SK-N-SH (cell line): ENCODE measurements around the gene TFAP2E. TPM values are rescaled to one million over a fixed set of nuclear protein-coding genes. Genes with fewer than 3 reads are reported as not detected.

Experiments
- CTCF ChIA-PET: fragments of 300-600, 350-600 bp; formaldehyde crosslinking; extraction: SDS; loops from one replicate; lab custom pipeline; 2021; lab: Yijun Ruan, JAX
- POLR2A ChIA-PET: fragments of 350-600 bp; sonication (Branson Sonifier 250); formaldehyde crosslinking; extraction: SDS; loops from one replicate; lab custom pipeline; 2020; ENCODE audit warnings: antibody characterized with exemption, inconsistent platforms; lab: Yijun Ruan, JAX
- DNase-seq: peaks from one replicate; pipeline ENCODE4 v3.0.0; 2012
- H2AFZ ChIP-seq: fragments of 200-600 bp; sonication (generic); 2 replicates; pipeline ENCODE4 v1.8.1; 2016; ENCODE audit warnings: antibody characterized with exemption, mild to moderate bottlenecking, low read depth
- H3F3A ChIP-seq: fragments of 200-600 bp; sonication (generic); replicated peaks from 2 replicates; pipeline ENCODE3; 2016; ENCODE audit warnings: antibody characterized with exemption, mild to moderate bottlenecking; ENCODE audit not compliant: insufficient read depth
- H3K27ac ChIP-seq, 2 experiments: fragments of 200-500 bp in 1 of 2; fragments of 200-600 bp in 1 of 2; sonication (Bioruptor generic) in 1 of 2; sonication (generic), shearing (Covaris generic) in 1 of 2; 2 replicates each; pipeline versions ENCODE4 v1.5.1 to v1.6.1; 2014 to 2016; ENCODE audit warnings: low read depth in 2 of 2, inconsistent platforms in 1 of 2, low read length in 1 of 2, mild to moderate bottlenecking in 1 of 2, mixed read lengths in 1 of 2
- H3K27me3 ChIP-seq: fragments of 200-600 bp; sonication (generic), shearing (Covaris generic); 2 replicates; pipeline ENCODE4 v1.6.1; 2016; ENCODE audit warnings: mixed run types; ENCODE audit not compliant: insufficient read depth
- H3K36me3 ChIP-seq, 2 experiments: fragments of 200-500 bp in 1 of 2; fragments of 200-600 bp in 1 of 2; sonication (Bioruptor generic) in 1 of 2; sonication (generic) in 1 of 2; replicated peaks in 1 of 2; 2 replicates each; pipeline versions ENCODE3 to v1.5.1; 2014 to 2016; ENCODE audit warnings: low read length in 1 of 2, mild to moderate bottlenecking in 1 of 2; ENCODE audit not compliant: insufficient read depth in 2 of 2, control insufficient read depth in 1 of 2
- H3K4me1 ChIP-seq, 2 experiments: fragments of 200-500 bp in 1 of 2; fragments of 200-600 bp in 1 of 2; sonication (Bioruptor generic) in 1 of 2; sonication (generic), shearing (Covaris generic) in 1 of 2; 2 replicates each; pipeline versions ENCODE4 v1.5.1 to v1.6.1; 2014 to 2016; ENCODE audit warnings: low read depth in 1 of 2, low read length in 1 of 2, mixed run types in 1 of 2; ENCODE audit not compliant: insufficient read depth in 2 of 2, control insufficient read depth in 1 of 2
- H3K4me2 ChIP-seq: fragments of 200-600 bp; sonication (generic), shearing (Covaris generic); 2 replicates; pipeline ENCODE4 v1.6.1; 2017; ENCODE audit warnings: mixed run types
- H3K4me3 ChIP-seq, 2 experiments: fragments of 200-500 bp in 1 of 2; fragments of 200-600 bp in 1 of 2; sonication (Bioruptor generic) in 1 of 2; sonication (generic), shearing (Covaris generic) in 1 of 2; 2 replicates each; pipeline versions ENCODE4 v1.5.1 to v1.8.1; 2014 to 2016; ENCODE audit warnings: low read depth in 2 of 2, inconsistent platforms in 1 of 2, low read length in 1 of 2, mild to moderate bottlenecking in 1 of 2, mixed read lengths in 1 of 2, moderate library complexity in 1 of 2
- H3K79me2 ChIP-seq: fragments of 200-600 bp; sonication (generic); 2 replicates; pipeline ENCODE4 v1.8.1; 2017; ENCODE audit warnings: mild to moderate bottlenecking; ENCODE audit not compliant: insufficient read depth
- H3K9ac ChIP-seq: fragments of 200-600 bp; sonication (generic); 2 replicates; pipeline ENCODE4 v1.6.1; 2017; ENCODE audit warnings: mixed run types
- H3K9me2 ChIP-seq: fragments of 200-600 bp; sonication (generic); 2 replicates; pipeline ENCODE4 v1.6.1; 2017; ENCODE audit warnings: mixed run types
- H3K9me3 ChIP-seq: fragments of 200-600 bp; sonication (generic); 2 replicates; pipeline ENCODE4 v1.6.1; 2017; ENCODE audit warnings: mixed run types, mild to moderate bottlenecking, moderate library complexity
- H4K20me1 ChIP-seq: fragments of 200-600 bp; sonication (generic); 2 replicates; pipeline ENCODE4 v1.6.1; 2017; ENCODE audit warnings: mild to moderate bottlenecking, mixed run types; ENCODE audit not compliant: insufficient read depth
- CHD2 ChIP-seq: fragments of 150-350 bp; IDR thresholded peaks from 2 replicates; pipeline ENCODE4 v1.6.1; 2018; ENCODE audit warnings: low read length; ENCODE audit not compliant: partially characterized antibody
- CTCF ChIP-seq: fragments of 200-600 bp; sonication (generic); IDR thresholded peaks from 2 replicates; pipeline ENCODE4 v1.6.1; 2017; ENCODE audit warnings: antibody characterized with exemption, mild to moderate bottlenecking, moderate library complexity
- ELF1 ChIP-seq: IDR thresholded peaks from 2 replicates; pipeline ENCODE4 v1.4.0; 2012
- EZH2phosphoT487 ChIP-seq: fragments of 200-600 bp; sonication (generic); IDR thresholded peaks from 2 replicates; pipeline ENCODE4 v1.6.1; 2017; ENCODE audit warnings: low read depth, mixed run types, mild to moderate bottlenecking, antibody characterized with exemption, moderate library complexity, borderline replicate concordance
- GABPA ChIP-seq: IDR thresholded peaks from 2 replicates; pipeline ENCODE4 v1.4.0; 2012; ENCODE audit warnings: low read depth, mild to moderate bottlenecking
- GATA2 ChIP-seq: sonication (generic); formaldehyde crosslinking; IDR thresholded peaks from 2 replicates; pipeline ENCODE4 v1.5.0; 2020; ENCODE audit warnings: mild to moderate bottlenecking, missing genetic modification reagents
- IRF3 ChIP-seq: fragments of 150-350 bp; IDR thresholded peaks from 2 replicates; pipeline ENCODE4 v1.6.1; 2016; ENCODE audit warnings: mild to moderate bottlenecking, low read depth, low read length
- MAX ChIP-seq: IDR thresholded peaks from 2 replicates; pipeline ENCODE4 v1.4.0; 2012; ENCODE audit warnings: low read depth
- MEF2A ChIP-seq: IDR thresholded peaks from 2 replicates; pipeline ENCODE4 v1.4.0; 2012; ENCODE audit warnings: low read depth, borderline replicate concordance
- MXI1 ChIP-seq: IDR thresholded peaks from 2 replicates; pipeline ENCODE4 v1.6.1; 2012; ENCODE audit warnings: mild to moderate bottlenecking, low read depth, low read length, improper control_type of control experiment
- NRF1 ChIP-seq: IDR thresholded peaks from 2 replicates; pipeline ENCODE4 v1.6.1; 2012; ENCODE audit warnings: low read depth, mild to moderate bottlenecking, low read length
- POLR2AphosphoS5 ChIP-seq: IDR thresholded peaks from 2 replicates; pipeline ENCODE4 v1.6.1; 2012; ENCODE audit warnings: low read depth, low read length
- RXRA ChIP-seq: IDR thresholded peaks from 2 replicates; pipeline ENCODE4 v1.4.0; 2012; ENCODE audit warnings: low read depth, mild to moderate bottlenecking, borderline replicate concordance
- TAF1 ChIP-seq: IDR thresholded peaks from 2 replicates; pipeline ENCODE4 v1.6.1; 2012; ENCODE audit warnings: low read depth, mild to moderate bottlenecking, low read length, moderate library complexity, borderline replicate concordance
- TEAD4 ChIP-seq: IDR thresholded peaks from 2 replicates; pipeline ENCODE4 v1.4.0; 2012; ENCODE audit warnings: mild to moderate bottlenecking, borderline replicate concordance; ENCODE audit not compliant: insufficient read depth
- USF1 ChIP-seq: IDR thresholded peaks from 2 replicates; pipeline ENCODE4 v1.4.0; 2012; ENCODE audit warnings: low read depth, borderline replicate concordance
- YY1 ChIP-seq: IDR thresholded peaks from 2 replicates; pipeline ENCODE4 v1.4.0; 2012; ENCODE audit warnings: low read depth, mild to moderate bottlenecking
- WGBS: methylation state at CpG from one replicate; pipeline ENCODE4 v1.1.6; 2017; ENCODE audit warnings: low lambda C conversion rate; 5-methylcytosine and 5-hydroxymethylcytosine counted together
- polyA plus RNA-seq, 3 experiments: library from polyadenylated mRNA; depleted of rRNA; stranded (reverse); fragments of >200 nt; gene quantifications; 2 replicates each; pipeline ENCODE4 v1.2.3, GENCODE V29; 2012
- TF ChIP-seq, protein P1 (sequence below): IDR thresholded peaks from 2 replicates; pipeline ENCODE4 v1.4.0; 2012; ENCODE audit warnings: low read depth, borderline replicate concordance

Gene TFAP2E
- polyA plus RNA-seq, 1 of the 3 experiments (the other 2 are of a cell fraction): 0.59 TPM

- Histone ChIP-seq H3K36me3 (peaks cover 11 to 29% of the 10 kb centered on the region in 2 experiments), H2AFZ (peak within 1 kb of the TSS; percentile 77; the same call in 1 of the 2 replicates), H3K4me2 (peak within 1 kb of the TSS; percentile 74), H3K79me2 (peaks cover 53% of the 10 kb centered on the region), H4K20me1 (peaks cover 6% of the 10 kb centered on the region; the same call in 1 of the 2 replicates), H3K4me1 (peaks cover 4 to 41% of the 10 kb centered on the region in 2 experiments; a peak in 3 of 4 replicates), H3F3A (peaks cover 12% of the 10 kb centered on the region), H3K9ac (peak within 1 kb of the TSS; percentile 84), H3K4me3 (peak within 1 kb of the TSS; percentile 88 to 89), H3K27ac (peak within 1 kb of the TSS; percentile 91 to 99), H3K9me2 (no peaks in the 10 kb centered on the region), H3K27me3 (no peaks in the 10 kb centered on the region), H3K9me3 (no peaks in the 10 kb centered on the region)
- ChIA-PET POLR2A (interaction anchor here (0.6 to 1.4 kb wide), 7 partner anchors 11 to 365 kb away, joined by 3 to 4 read pairs (median 4); partner anchors contain the start of gene SFPQ), CTCF (interaction anchor here (0.6 to 8.2 kb wide), 6 partner anchors 11 to 106 kb away, joined by 3 to 81 read pairs (median 3); no protein-coding TSS in a partner anchor)
- 1% methylated on average over 30 of the region's 58 CpGs for WGBS
- TF ChIP-seq NRF1 (no peak), TEAD4 (no peak), GATA2 (CRISPR knock-in tag) (0 out of 2 replicates have a peak, but pooled peaks have one; percentile 22), POLR2AphosphoS5 (peak; percentile 79), CHD2 (peak; percentile 96), TAF1 (peak; percentile 57; the same call in 1 of the 2 replicates), GABPA (peak; percentile 78), MXI1 (peak; percentile 77), YY1 (peak; percentile 100), IRF3 (peak; percentile 92), EZH2phosphoT487 (no peak), MEF2A (no peak), USF1 (no peak), ELF1 (no peak), RXRA (no peak), CTCF (no peak), MAX (peak; percentile 69)
- TF ChIP-seq, protein P1, sequence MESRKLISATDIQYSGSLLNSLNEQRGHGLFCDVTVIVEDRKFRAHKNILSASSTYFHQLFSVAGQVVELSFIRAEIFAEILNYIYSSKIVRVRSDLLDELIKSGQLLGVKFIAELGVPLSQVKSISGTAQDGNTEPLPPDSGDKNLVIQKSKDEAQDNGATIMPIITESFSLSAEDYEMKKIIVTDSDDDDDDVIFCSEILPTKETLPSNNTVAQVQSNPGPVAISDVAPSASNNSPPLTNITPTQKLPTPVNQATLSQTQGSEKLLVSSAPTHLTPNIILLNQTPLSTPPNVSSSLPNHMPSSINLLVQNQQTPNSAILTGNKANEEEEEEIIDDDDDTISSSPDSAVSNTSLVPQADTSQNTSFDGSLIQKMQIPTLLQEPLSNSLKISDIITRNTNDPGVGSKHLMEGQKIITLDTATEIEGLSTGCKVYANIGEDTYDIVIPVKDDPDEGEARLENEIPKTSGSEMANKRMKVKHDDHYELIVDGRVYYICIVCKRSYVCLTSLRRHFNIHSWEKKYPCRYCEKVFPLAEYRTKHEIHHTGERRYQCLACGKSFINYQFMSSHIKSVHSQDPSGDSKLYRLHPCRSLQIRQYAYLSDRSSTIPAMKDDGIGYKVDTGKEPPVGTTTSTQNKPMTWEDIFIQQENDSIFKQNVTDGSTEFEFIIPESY: no peak
- DNase-seq: peak; percentile 96
Measured at GRCh38 chr1:35557611-35558373, 15.3 kb upstream of the TFAP2E start, which contains the start of gene NCDN. Gene NCDN (plus strand): TSS chr1:35557799. CDS start chr1:35558191, 392 bp downstream.
